Activated CD8-positive, alpha-beta memory T cell treated with anti-CD3 and anti-CD28 coated beads for 36 hours (primary cell): ENCODE measurements around the gene SMIM3. TPM values are rescaled to one million over a fixed set of nuclear protein-coding genes. Genes with fewer than 3 reads are reported as not detected.

Experiments used
- CTCF ChIA-PET: fragments of 350-600 bp; sonication (Branson Sonifier 250); formaldehyde crosslinking; loops from one replicate; lab custom pipeline; 2021; ENCODE audit warnings: antibody characterized with exemption; lab: Charles Lee
- POLR2A ChIA-PET: fragments of 350-600 bp; sonication (Branson Sonifier 250); formaldehyde crosslinking; loops from one replicate; lab custom pipeline; 2021; ENCODE audit warnings: antibody characterized with exemption; lab: Charles Lee
- total RNA-seq, 2 experiments: library from RNA; stranded (reverse); gene quantifications; one replicate each; pipeline ENCODE4 v1.2.3, GENCODE V29; 2021

SMIM3 gene
- total RNA-seq, 2 experiments from 2014 or later: 11.2 to 12.3 TPM

DNA sequence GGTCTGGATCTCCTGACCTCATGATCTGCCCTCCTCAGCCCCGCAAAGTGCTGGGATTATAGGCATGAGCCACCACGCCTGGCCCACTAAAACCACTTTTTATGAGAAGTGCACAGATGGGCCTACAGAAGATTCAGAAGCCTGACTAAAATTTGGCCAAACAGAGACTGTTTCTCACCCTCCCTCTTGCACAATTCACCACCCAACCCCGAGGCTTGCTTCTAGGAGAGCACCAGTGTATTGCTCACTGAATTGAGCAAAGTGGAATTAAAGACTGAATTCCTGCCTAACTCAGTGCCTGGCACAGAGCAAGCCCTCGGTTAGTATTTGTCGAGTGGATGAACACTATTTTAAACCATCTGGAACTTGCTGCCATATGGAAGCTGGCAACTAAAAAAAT is 16.3 kb upstream of the SMIM3 start:
- ChIA-PET CTCF (no interaction called here), POLR2A (no interaction called here)

- POLR2A ChIA-PET: no interaction called here
- CTCF ChIA-PET: interaction anchor here (1.4 to 1.6 kb wide), 2 partner anchors 16 to 20 kb away, joined by 3 to 5 read pairs; partner anchors contain the start of gene SMIM3
Observed at GRCh38 chr5:150763023-150763769, 15.4 kb upstream of the SMIM3 start.

DNA sequence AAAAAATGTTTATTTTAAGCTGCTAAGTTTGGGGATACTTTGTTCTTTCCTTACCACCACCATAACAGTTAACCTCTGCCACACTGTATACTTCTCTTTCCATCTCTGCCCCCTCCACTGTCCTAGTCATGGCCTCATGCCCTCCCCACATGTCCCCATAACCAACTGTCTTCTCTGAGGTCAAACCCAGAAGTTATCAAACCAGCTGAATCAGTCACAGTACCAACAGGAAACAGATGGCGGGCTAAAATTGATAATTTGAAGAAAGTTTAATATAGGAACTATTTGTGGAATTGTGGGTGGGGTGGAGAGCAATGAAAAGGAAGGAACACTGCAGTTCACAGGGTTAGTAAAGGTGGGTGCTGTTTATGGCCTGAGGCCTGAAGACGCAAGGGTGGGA is 14.0 kb upstream of the SMIM3 start:
- ChIA-PET POLR2A (no interaction called here), CTCF (interaction anchor here (0.6 to 1.6 kb wide), 4 partner anchors 14 to 82 kb away, joined by 3 to 5 read pairs (median 4); partner anchors contain the start of genes IRGM and SMIM3)

DNA sequence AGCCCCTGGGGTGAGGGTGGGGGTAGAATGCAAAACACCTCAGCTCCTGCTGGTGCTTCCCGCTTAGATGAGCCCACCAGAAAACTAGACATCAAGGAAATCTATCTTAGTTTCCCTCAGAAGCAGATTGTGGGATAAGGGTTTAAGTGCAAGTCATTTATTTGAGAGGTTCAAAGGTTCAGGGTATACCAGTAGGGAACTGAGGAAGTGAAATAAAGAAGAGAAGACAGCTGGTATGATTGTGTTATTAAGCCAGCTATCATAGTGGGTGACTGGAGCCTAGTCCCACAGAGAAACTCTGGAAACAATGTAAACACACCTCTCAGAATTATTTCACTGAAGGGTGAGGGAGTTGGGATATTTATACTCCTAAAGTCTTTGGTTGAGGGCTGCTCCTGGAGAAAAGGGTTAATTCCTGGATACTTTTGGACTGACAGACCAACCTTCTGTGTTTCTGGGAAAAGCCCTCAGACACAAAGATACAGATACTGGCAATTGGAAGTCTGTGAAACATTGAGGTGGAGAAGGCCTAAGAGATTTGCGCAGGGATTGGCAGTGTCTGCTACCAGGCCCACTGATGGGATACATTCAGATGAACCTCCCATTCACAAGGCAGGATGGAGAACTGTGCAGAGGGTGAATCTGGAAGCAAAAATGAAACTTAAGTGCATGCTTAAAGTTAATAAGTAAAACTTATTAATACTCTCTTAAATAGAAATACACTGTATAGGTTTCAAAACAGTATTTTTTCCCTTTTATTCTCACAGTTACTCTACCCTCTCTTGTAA is 13.4 kb upstream of the SMIM3 start:
- POLR2A ChIA-PET: no interaction called here
- CTCF ChIA-PET: interaction anchor here (0.6 to 1.6 kb wide), 3 partner anchors 18 to 82 kb away, joined by 3 to 5 read pairs (median 3); partner anchors contain the start of gene IRGM

GRCh38 chr5:150765799-150766169 is 12.8 kb upstream of the SMIM3 start:
- POLR2A ChIA-PET: no interaction called here
- CTCF ChIA-PET: no interaction called here

GRCh38 chr5:150766251-150766650 is 12.3 kb upstream of the SMIM3 start:
- ChIA-PET POLR2A (no interaction called here), CTCF (no interaction called here)

DNA sequence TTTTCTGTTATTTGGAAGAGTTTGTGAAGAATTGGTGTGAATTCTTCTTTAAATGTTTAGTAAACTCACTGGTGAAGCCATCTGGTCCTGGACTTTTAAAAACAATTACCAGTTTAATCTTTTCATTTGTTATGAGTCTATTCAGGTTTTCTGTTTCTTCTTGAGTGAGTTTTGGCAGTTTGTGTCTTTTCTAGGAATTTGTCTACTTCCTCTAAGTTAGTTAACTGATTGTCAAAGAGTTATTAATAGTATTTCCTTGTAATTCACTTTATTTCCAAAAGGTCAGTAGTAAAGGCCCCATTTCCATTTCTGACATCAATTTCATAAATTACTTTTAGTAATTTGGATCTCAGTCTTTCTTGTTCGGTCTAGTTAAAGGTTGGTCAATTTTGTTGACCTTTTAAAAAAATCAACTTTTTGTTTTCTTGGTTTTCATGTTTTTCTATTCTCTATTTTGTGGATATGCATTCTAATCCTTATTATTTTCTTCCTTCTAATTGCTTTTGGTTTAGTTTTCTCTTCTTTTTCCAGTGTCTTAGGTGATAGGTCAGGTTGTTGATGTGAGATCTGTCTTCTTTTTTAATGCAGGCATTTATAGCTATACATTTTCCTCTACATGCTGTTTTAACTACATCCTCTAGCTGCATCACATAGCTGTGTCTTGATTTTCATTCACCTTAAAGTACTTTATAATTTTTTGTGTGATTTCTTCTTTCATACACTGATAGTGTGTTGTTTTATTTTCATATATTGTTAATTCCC is 7.3 kb upstream of the SMIM3 start:
- ChIA-PET CTCF (no interaction called here), POLR2A (no interaction called here)

DNA sequence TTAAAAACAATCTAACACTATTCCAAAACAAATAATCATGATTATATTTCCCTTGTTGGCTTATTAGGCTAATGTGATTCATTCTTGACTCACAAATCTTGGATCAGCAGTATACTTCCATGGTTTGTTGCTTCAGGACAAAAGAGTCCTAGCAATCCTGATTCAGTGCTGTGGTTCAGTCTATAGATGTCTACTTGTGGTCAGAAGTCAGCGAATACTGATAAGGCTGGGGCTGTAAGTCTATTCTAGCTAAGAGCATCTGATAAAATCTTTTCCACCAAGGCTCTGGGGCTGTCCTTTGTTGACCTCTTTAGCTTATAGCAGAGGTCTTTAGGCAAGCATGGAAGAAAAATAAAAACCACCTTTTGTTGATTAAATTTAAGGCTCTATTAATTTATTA is 4.4 kb upstream of the SMIM3 start:
- POLR2A ChIA-PET: interaction anchor here (0.7 kb wide), 1 partner anchor 16 kb away, joined by 3 read pairs; no protein-coding TSS in a partner anchor
- CTCF ChIA-PET: no interaction called here

DNA sequence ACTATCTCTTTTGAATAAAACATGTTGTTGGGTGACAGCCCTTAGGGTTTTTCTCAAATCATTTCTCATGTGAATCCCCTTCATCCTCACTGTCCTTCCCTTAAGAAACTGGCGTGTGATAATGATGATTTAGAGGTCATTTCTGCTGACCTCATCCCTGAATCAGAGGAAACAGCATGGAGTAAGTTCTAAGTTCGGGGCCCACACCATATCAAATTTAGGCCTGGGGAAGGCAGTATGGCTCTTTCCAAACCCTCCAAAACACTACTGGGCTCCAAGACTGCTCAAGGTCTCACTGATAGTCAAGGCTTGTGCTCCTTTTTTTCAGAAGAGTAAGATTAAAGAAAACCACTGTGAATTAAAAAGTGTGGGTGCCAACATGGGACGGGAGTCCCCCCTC is 872 bp upstream of the SMIM3 start:
- POLR2A ChIA-PET: interaction anchor here (1.9 kb wide), 1 partner anchor 77 kb away, joined by 11 read pairs; the partner anchor contains the start of gene RBM22
- CTCF ChIA-PET: interaction anchor here (1.2 to 3.7 kb wide), 6 partner anchors 10 to 77 kb away, joined by 3 to 15 read pairs (median 6); partner anchors contain the start of genes DCTN4 and RBM22

- POLR2A ChIA-PET: interaction anchor here (0.9 to 1.9 kb wide), 3 partner anchors 9 to 77 kb away, joined by 3 to 11 read pairs (median 6); partner anchors contain the start of genes IRGM and RBM22
- CTCF ChIA-PET: interaction anchor here (0.9 to 3.7 kb wide), 11 partner anchors 10 to 78 kb away, joined by 3 to 15 read pairs (median 5); partner anchors contain the start of genes DCTN4, IRGM and RBM22
Observed at GRCh38 chr5:150778088-150778516, 455 bp upstream of the SMIM3 start.

GRCh38 chr5:150779397-150780186 is 1.0 kb downstream of the SMIM3 start:
- POLR2A ChIA-PET: interaction anchor here (1.4 to 1.9 kb wide), 2 partner anchors 8 to 79 kb away, joined by 6 to 11 read pairs; partner anchors contain the start of gene RBM22
- CTCF ChIA-PET: interaction anchor here (1.1 to 3.7 kb wide), 7 partner anchors 10 to 79 kb away, joined by 4 to 15 read pairs (median 10); partner anchors contain the start of genes DCTN4, IRGM and RBM22

- POLR2A ChIA-PET: no interaction called here
Observed at GRCh38 chr5:150780187-150780692, 1.7 kb downstream of the SMIM3 start.

GRCh38 chr5:150780816-150781221 is 2.3 kb downstream of the SMIM3 start:
- POLR2A ChIA-PET: interaction anchor here (0.6 kb wide), 1 partner anchor 98 kb away, joined by 3 read pairs; no protein-coding TSS in a partner anchor
- CTCF ChIA-PET: interaction anchor here (0.7 to 3.7 kb wide), 3 partner anchors 9 to 80 kb away, joined by 3 to 15 read pairs (median 4); partner anchors contain the start of genes IRGM and RBM22

More at GRCh38 chr5:150780187-150780692, 1.7 kb downstream of the SMIM3 start:
- CTCF ChIA-PET: interaction anchor here (0.7 to 3.7 kb wide), 5 partner anchors 9 to 80 kb away, joined by 3 to 15 read pairs (median 14); partner anchors contain the start of genes DCTN4, IRGM and RBM22

DNA sequence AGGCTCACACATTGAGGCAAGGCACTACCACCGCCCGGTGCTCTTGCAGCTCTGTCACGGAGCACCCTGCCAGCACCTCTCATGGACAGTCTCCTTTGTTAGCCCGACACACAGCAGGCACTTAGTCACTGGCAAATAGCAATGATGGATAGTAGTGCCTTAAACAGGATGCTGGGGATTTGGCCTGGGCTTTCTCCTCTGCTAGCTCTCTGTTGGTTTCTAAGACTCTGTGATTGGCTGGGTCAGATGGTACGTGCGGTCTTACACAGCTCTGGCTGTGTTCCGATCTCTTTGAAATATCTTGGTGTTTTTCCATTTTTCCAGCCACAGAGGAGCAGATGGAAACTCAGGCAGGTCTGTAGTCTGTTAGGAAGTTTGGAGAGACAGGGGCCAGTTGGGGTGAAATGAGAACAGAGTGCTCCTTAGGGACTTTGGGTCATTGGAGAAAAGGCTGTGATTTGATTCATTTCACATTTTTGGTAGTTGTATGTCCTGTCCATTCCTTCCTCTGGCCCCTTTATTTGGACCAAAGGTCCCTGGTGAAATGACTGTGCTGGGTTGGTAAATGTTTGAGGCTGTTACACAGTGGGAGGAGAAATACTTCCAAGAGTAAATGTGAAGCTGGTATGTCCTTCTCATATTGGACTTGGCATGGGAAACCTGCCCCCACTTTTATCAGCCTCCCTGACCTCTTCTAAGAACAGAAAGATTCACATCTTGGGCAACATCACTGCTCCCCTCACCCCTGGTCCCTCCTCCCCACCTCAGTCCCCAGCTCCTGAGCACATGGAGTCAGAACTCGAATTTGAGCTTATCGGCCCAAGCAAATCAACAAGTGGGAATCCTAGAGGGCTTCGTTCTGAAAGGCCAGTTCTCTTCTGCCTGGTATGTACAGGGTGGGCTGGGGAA is 3.4 kb downstream of the SMIM3 start:
- ChIA-PET CTCF (interaction anchor here (1.0 to 1.1 kb wide), 2 partner anchors 18 to 65 kb away, joined by 3 to 4 read pairs; partner anchors contain the start of gene IRGM), POLR2A (interaction anchor here (2.1 to 2.8 kb wide), 2 partner anchors 65 to 81 kb away, joined by 7 to 12 read pairs; partner anchors contain the start of genes IRGM and RBM22)

- CTCF ChIA-PET: interaction anchor here (1.0 to 1.6 kb wide), 2 partner anchors 18 to 82 kb away, joined by 3 to 5 read pairs; partner anchors contain the start of gene RBM22
Observed at GRCh38 chr5:150782850-150783249, 4.3 kb downstream of the SMIM3 start.

More at GRCh38 chr5:150782850-150783249, 4.3 kb downstream of the SMIM3 start:
- POLR2A ChIA-PET: interaction anchor here (2.1 to 2.8 kb wide), 2 partner anchors 64 to 82 kb away, joined by 7 to 12 read pairs; partner anchors contain the start of genes IRGM and RBM22
